ACHN (cell line): ENCODE data around the gene PPT2.

ENCODE experiments used
- DNase-seq: peaks from one replicate; pipeline ENCODE4 v3.0.0-alpha.2; 2015
- in situ Hi-C: cut with HindIII; loops from 2 replicates; pipeline ENCODE4 v1.10.0; 2017; ENCODE audit warnings: low sequenced_read_pairs, low pct_ligation_motif_present, low pct_unique_long_range_greater_than_20kb

PPT2 gene

DNA sequence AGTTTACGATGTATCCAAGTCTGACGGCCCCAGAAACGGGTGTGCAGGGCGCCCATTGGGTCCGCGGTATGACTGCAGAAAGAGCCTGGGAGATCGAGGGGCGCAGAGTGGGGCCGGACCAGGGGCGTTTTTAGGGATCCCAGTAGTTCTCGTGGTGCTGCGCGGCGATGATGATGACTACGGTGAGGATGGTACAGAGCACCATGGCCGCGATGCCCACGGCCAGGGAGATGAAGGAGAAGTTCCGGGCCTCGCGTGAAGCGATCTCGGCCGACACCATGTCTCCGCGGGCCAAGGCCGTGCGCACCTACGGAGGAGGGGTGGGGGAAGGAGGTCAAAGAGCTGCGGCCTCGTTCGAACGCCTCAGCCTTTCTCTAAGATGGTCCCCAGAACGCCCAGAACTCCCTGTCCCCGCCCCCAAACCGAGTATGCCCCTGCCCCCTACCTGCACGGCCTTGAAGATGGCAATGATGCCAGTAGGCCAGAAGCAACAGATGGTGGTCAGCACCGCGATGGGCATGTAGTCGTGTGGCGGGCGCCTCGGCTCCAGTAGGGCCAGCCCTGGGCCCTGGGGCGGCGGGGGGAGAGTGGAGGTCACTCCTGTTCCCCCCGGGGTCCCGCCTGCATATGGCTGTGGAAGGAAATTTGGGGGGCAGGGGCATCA is 4.7 kb upstream of the PPT2 start:
- in situ Hi-C loops: no loop called here

DNA sequence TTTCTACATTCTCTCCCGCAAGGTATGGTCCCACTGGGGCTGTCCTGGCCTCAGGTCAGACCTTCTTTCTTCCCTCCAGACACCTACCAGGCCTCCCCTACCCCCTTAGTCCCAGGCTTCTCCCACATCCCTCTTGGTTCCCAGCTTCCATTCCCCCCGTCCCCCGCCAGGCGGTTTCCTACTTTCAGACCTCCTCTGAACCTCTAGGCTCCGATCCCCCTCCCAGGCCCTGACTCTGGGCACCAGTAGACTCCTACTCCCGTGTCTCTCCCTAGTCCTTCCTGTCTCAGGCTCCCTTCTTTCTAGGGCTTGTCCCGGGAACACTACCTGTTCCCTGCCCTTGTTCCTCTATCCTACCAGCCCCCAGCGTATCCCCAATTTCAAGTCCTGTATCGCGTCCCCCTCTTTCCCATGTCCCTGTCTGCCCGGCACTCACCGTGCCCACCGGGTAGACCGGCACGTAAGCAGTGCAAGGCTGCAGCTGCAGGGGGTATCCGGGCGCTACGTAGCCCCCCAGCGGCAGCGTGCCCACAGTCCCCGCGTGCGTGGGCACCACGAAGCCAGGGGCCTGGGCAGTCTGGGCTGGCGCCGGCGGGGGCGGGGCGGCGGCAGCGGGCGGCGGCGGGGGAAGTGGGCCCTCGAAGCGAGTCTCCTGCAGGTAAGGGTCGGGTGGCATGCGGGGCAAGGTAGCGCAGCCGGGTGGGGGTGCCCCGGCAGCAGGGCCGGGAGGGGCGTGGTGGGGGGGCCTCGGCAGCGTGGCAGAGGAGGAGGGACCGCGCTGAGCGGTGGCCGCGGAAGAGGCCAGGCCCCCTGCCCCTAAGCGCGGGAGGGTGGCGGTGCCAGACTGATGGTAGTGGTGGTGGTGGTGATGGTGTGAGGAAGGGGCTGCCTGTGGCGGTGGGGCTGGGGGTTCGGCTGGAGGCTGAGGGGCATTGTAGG is 3.7 kb upstream of the PPT2 start:
- no peak for DNase-seq
- in situ Hi-C loops: no loop called here

More for the DNA sequence above, 4.7 kb upstream of the PPT2 start:
- no peak for DNase-seq

DNA sequence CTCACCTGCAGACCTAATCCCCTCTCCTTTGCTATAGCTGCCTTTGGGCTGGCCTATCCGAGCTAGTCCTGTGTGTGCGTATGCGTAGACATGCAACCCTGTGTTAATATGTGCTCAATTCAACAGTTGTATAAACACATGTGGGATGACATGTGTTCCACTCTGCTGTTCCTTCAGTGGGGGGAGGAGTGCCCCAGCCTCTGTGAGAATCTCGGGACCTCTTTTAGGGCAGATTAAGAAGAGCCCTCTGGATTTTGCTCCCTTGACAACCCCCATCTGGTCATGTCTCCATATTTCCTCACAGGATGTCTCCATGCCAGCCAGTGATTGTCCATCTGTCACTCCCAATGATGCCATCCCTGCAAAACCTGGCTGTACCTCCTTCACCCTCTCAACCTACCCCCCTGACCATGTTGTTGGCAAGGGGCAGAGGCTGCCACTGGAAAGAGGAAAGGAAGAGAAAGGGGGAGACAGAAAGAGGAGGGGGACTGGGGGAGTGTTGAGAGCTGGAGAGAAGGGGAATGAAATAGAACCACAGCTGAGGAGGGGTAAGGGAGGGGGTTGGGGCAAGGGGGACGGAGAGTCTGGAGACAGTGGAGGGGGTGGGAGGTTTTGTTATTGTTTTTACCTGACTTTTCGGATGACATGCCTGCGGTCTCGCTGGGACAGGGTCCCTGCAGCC is 2.6 kb upstream of the PPT2 start:
- DNase-seq: no peak
- in situ Hi-C loops: no loop called here

DNA sequence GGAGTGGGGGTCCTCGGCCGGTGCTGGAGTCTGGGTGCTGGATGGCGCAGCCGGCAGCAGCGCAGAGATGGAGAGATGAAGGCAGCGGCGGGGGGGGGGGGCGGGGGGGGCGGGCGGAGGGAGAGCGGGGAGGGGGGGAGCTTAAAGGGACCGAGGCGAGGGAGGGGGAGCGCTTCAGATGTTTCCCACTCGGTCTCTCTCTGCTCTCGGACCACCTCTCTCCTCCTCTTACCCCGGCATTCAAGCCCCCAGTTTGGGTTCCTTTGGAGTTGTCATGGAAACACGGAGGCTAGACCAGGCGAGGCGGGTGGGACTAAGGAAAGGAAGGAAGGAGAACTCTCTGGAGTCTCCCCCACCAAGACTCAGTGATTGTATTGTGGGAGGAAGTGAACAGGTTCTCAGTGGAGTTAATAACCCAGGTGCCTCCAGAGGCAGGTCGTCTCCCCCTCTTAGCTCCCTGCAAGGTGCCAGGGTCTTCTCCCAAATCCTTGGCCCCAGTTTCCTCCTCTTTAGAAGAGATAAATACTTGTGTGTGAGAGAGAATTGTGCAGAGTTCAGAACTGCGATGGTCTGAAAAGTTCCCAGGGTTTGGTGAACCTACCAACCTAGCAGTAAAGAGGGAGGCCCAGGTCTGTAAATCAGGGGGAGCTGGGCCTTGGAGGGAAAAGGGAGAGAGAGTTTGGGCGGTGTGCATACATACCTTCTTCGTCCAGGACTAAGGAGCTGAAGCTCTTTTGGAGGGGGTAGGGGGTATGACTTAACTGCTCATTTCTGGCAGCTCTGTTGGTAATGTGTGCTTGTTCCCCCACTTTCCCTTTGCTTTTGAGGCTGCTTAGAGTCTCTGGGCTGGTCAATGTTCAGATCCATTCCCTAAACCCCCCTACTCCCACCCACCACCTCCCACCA is 1.8 kb upstream of the PPT2 start, which contains the start of gene PRRT1:
PRRT1 (minus strand) TSS at position 77 of the 906 bp plus-strand sequence. CDS start 112 bp downstream, outside the sequence.
- in situ Hi-C loops: no loop called here
- DNase-seq: no peak

DNA sequence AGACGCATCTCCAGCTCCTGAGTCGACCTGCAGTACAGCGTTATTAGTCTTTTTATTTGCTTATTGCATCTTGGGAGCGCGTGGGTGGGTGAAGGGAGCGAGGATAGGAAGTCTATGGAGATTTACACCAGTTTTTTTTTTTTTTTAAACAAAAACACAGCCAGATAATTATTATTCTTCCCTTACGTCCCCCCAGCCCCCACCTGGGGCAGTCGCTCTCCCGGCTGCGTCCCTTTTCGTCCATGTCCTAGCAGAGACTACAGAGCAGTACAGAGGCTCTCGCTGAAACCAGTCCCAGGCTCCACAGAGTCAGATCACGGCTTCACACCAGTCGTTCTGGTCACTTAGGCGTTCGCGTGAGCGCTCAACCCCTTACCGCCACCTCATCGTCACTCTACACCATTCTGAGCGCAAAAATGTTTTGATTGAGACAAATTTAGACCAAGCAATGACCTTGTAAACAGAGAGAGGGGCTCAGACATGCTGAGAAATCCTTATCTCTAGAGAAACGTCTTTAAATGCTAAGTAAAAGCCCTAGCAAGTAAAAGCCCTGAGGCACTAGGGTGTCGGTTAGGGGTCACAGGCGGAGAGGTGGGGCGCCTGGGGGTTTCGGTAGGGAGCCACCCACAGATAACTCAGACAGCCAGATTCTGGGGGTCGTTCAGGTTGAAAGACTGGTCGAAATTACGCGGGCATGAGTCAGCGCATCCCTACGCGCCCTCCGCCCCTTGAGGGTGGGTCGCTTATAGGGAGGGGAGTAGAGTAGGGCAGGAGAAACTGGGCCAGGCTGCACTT is 975 bp upstream of the PPT2 start:
- in situ Hi-C loops: no loop called here
- DNase-seq: peak; percentile 49

DNA sequence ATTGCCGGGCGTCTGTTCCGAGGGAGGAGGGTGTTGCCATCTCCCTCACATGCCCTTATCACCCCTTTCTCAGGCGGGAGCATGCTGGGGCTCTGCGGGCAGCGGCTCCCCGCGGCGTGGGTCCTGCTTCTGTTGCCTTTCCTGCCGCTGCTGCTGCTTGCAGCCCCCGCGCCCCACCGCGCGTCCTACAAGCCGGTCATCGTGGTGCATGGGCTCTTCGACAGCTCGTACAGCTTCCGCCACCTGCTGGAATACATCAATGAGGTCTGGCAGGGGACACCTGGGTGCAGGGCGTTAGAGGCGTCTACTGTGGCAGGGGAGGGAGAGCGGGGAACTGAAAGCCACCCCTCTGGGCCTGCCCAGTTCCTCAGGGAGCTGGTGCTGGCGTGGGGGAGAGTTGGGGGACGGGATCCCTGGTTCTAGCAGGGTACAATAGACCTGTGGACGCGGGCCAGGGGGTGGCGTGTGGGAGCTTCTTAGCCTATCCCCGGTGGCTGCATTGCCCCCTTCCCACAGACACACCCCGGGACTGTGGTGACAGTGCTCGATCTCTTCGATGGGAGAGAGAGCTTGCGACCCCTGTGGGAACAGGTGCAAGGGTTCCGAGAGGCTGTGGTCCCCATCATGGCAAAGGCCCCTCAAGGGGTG is 697 bp downstream of the PPT2 start:
- DNase-seq: peak; percentile 70
- in situ Hi-C loops: no loop called here

DNA sequence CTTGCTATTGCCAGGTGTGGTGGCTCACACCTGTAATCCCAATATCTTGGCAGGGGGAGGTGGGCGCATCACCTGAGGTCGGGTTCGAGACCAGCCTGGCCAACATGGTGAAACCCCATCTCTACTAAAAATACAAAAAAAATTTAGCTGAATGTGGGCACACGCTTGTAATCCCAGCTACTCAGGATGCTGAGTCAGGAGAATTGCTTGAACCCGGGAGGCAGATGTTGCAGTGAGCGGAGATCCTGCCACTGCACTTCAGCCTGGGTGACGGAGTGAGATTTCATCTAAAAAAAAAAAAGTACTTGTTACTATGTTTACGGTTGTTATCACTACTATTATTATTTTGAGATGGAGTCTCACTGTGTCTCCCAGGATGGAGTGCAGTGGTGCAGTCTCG is 3.0 kb downstream of the PPT2 start:
- in situ Hi-C loops: no loop called here

DNA sequence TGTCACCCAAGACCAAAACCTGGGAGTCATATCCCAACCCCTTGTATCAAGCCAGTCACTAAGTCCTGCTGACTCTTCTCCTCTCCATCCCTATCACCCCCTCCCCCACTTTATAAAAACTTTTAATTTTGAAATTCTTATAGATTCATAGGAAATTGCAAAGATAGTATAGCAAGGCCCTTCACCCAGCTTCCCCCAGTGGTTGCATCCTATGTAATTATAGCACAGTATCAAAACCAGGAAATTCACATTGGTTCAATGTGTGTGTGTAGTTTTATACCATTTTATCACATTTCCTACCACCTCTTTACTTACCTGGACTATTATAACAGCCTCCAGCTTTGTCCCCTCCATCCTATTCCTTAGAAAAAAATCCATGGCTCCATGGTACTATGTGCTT is 4.1 kb downstream of the PPT2 start:
- in situ Hi-C loops: no loop called here
- no peak for DNase-seq

More for the DNA sequence above, 3.0 kb downstream of the PPT2 start:
- no peak for DNase-seq

DNA sequence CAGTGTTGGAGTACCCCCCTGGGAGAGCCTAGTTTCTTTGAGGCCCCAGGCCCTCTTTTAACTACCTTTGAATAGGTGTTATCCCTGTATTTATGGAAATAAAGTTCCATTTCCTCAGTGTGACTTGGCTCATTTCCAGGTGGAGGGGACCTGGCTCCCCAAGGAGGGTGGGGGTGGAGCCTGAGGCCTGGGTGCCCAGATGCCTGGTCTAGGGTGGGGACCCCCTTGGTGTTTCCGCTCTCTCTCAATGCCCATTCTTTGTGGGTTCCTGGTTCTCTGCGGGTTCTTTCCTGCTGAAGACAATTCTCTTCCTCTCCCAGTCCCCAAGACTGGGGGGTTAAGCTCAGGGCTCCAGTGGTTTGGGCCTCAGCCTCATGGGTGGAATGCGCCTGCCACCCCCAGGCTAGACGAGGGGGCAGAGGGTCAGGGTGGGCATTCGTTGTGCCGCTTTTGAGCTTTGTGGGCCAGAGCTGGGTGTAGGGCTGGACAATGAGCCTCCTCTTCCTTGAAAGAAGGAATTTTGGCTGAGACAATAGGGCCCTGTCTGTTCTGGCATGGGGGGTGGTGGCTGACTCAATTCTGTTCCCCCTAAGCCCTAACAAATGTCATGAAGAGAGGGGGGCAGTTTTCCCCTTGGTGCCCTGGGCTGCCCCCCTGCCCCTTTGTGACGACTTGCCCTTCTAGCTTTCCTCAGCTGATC is 9.8 kb downstream of the PPT2 start:
- in situ Hi-C loops: no loop called here
- DNase-seq: no peak

DNA sequence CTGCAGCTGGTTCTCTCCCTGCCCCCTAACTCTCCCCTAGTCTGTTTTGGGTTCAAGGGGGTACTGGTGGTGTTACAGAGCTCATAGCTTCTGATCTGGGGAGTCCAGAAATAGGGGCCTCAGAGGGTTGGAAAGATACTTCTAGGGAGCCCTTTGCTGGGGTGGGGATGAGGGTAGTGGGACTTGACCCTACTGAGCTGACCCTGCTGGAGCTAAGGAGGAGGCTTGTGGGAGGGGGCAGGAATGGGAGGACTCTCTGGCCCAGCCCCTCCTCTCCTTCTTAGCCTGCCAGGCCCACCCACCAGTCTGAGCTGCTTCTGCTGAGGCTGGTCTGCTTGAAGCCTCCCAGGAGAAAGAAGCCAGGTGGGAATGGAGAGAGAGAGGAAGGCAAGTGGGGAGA is 10.4 kb downstream of the PPT2 start, which contains the start of gene EGFL8:
EGFL8 (plus strand) TSS at position 301 of the 400 bp plus-strand sequence. CDS start 1,571 bp downstream, outside the sequence.
- in situ Hi-C loops: no loop called here
- DNase-seq: no peak

DNA sequence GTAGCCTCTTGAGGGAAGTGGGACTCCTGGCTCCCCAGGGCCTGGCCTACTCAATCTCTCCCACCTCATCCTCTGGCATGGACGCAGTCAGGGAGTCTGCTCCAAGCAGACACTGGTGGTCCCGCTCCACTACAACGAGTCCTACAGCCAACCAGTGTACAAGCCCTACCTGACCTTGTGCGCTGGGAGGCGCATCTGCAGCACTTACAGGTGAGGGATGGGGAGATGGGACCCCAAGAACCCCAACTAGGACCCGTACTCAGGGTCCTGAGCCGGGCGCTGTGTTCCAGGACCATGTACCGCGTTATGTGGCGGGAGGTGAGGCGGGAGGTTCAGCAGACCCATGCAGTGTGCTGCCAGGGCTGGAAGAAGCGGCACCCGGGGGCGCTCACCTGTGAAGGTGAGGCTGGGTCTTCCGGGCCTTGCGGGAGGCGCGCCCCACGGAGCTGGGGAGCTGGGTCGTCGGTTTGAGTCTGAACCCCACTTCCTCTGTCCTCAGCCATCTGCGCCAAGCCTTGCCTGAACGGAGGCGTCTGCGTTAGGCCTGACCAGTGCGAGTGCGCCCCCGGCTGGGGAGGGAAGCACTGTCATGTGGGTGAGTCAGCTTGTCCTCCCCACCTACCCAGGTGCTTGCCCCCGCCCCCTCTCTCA is 12.6 kb downstream of the PPT2 start:
- in situ Hi-C loops: no loop called here
- DNase-seq: no peak

DNA sequence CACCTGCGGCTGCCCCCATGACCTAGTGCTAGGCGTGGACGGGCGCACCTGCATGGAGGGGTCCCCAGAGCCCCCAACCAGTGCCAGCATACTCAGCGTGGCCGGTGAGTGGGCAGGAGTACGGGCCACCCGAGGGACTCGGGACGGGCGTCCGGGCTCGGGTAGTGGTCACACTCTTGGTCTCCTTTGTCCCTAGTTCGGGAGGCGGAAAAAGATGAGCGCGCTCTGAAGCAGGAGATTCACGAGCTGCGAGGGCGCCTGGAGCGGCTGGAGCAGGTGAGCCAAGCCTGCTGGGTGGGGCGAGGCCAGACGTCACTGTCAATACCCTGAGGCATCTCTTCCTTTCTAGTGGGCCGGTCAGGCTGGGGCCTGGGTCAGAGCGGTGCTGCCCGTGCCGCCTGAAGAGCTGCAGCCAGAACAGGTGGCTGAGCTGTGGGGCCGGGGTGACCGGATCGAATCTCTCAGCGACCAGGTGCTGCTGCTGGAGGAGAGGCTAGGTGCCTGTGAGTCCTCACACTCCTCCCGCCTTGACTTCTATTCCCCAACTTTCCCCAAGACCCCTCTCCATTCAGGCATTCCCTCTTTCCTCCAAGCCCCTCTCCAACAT is 13.3 kb downstream of the PPT2 start:
- DNase-seq: no peak
- in situ Hi-C loops: no loop called here

DNA sequence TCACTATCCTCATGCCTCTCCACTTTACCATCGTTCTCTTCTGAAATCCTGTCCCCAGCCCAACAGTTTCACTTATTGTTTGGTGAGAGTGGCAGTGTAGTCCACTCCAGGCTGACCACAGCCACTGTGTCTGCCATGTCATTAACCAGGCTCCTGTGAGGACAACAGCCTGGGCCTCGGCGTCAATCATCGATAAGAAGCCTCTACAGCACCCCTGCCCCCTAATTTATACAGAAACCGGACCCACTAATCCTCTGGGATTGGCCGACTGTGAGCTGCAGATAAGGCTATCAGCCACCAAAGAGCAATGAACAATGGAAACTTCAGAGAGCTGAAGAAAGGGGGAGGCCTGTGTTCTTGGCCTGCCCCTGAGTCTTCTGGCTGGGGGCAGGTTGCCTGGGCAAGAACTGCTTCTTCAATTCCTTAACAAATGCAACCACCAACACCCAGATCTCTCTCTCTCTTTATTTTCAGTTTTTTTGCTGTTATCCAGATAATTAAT is 13.9 kb downstream of the PPT2 start:
- in situ Hi-C loops: no loop called here
- DNase-seq: no peak

DNA sequence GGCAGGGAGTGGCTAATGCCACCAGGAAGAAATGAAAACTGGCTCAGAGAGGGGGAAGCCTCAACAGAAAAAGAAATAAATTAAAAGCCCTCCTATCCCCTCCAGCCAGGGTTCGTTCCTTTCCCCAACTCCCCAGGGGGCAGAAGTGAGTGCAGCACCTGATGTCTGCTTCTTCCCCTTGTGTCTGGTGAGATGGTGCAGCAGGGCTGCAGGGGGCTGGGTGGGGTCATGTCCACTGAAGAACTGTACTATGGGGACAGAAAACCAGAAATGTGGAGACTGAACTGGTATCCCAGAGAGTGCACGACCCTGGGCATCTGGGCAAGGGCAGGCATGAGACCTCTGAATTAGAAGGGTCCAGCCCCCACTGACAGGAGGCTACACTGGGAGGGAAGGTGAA is 14.4 kb downstream of the PPT2 start:
- DNase-seq: no peak
- in situ Hi-C loops: no loop called here

DNA sequence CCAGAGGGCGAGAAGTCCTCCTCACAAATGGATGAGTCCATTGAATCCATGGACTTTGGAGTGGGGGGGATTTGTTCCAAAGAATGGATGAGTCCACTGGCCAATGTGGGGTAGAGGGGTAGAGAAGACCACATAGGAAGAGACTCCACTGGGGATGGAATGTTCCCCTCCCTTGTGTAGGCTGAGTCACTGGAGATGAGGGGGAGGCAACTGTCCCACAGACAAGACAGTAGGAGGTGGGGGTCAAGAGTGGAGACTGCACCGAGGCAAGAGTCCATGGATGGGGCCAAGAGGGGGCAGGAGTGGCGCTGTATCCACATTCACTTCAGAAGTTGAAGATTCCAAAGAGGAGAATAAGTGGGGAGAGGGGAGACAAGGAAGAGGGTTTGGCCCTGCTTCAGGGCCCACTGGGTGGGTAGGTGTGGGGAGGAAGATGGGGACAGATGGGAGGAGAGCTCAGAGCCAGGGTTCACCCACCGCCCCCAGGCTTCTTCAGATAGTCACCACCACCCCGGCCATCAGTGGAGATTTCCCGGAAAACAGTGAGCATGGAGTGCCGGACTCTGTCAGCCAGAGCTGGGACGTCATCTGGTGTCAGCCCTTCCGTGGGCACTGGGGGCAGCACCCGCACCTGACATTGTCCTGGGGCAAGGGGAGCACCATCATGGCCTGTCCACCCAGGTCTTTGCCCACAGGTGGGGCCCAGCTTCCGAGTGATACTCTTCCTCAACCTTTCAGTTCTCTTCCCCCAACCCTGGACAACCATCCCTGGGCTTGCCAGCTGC is 15.1 kb downstream of the PPT2 start:
- no peak for DNase-seq
- in situ Hi-C loops: no loop called here
